ENCODE measurements around the gene GALK2. TPM values are rescaled to one million over a fixed set of nuclear protein-coding genes. Genes with fewer than 3 reads are reported as not detected.

The GALK2 gene
- total and polyA plus RNA-seq, 2 donors = 13.9 to 35.0 TPM

DNA sequence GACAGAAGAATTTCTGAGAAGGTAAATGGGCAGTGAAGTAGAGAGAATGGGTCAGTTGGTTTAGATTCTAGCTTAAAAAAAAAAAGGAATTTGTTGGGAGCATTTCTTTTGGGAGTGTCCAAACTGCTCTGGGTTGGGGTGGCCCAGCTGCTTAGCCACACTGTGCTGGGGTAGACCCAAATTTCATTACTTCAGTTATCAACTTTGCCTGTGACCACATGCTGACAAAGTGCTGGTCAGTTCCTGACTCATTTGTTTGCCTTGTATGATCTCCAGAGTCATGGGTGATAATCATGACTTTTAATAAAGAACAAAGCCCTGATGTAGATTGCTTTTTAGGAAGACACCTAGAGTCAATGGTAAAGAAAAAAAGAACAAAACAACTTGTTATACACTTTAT lies 131.5 kb downstream of the GALK2 start:
- Histone ChIP-seq H3K36me3 (ENCODE audit: control insufficient read depth in 2 of 2, insufficient read depth in 2 of 2, low read length in 1 of 2) (peaks cover 3 to 6% of the 10 kb centered on the region in 2 donors), H3K4me3 (ENCODE audit: low read length in 2 of 2) (no peak overlapping the region), H3K27ac (ENCODE audit: low read depth in 1 of 2, low read length in 1 of 2) (no peak overlapping the region), H3K9me3 (ENCODE audit: control insufficient read depth in 2 of 2, insufficient read depth in 1 of 2, low read length in 1 of 2) (no peaks in the 10 kb centered on the region), H3K4me1 (ENCODE audit: control insufficient read depth in 2 of 2, insufficient read depth in 2 of 2, low read length in 2 of 2) (no peaks in the 10 kb centered on the region), H3K27me3 (ENCODE audit: control insufficient read depth in 2 of 2, insufficient read depth in 1 of 2, low read length in 1 of 2) (no peaks in the 10 kb centered on the region)
- no peak for DNase-seq (ENCODE audit: low read depth in 6 of 9, low spot score in 9 of 9)

DNA sequence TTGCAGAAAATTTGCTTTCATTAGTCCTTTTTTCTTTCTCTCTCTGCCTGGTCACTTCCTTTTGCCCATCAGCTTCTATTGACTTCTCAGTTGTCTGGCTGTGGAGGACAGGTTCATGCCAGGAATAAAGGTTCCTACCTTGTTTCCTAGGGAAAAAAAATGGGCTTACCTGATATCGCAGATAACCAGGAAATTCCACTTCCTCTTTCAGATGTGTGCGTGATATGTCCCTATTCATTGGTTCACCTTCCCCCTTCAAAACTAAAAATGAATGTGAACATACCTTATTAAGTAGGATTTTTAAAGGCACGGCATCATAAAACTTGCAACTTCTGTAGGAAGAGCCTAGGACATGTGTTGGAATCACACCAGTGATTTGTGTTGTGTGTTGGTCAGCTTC lies 133.0 kb downstream of the GALK2 start:
- H3K36me3 ChIP-seq (ENCODE audit: control insufficient read depth in 2 of 2, insufficient read depth in 2 of 2, low read length in 1 of 2) = peaks cover 3 to 6% of the 10 kb centered on the region in 2 donors

DNA sequence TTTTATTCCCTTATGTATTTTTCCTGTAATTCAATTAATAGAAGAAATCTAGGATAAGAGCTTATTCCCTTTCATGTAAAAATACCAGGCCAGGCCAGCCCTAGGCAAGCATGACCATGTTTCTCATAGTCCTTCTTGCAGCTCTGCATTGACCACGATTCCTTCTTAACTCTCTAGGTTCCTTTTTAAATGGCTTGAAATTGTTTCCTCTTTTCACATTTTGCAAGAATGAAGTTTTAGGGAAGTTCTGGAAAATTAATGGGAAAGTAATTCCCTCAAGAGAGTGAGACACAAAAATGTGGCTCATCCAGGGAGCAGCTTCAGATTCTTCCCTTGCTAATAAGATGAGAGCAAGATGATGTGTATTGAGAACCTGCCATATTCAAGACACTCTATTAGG lies 136.5 kb downstream of the GALK2 start:
- Histone ChIP-seq H3K27me3 (ENCODE audit: control insufficient read depth in 2 of 2, insufficient read depth in 1 of 2, low read length in 1 of 2) (no peaks in the 10 kb centered on the region), H3K36me3 (ENCODE audit: control insufficient read depth in 2 of 2, insufficient read depth in 2 of 2, low read length in 1 of 2) (peaks cover 6 to 8% of the 10 kb centered on the region in 2 donors), H3K4me1 (ENCODE audit: control insufficient read depth in 2 of 2, insufficient read depth in 2 of 2, low read length in 2 of 2) (no peaks in the 10 kb centered on the region), H3K4me3 (ENCODE audit: low read length in 2 of 2) (no peak overlapping the region), H3K27ac (ENCODE audit: low read depth in 1 of 2, low read length in 1 of 2) (no peak overlapping the region), H3K9me3 (ENCODE audit: control insufficient read depth in 2 of 2, insufficient read depth in 1 of 2, low read length in 1 of 2) (no peaks in the 10 kb centered on the region)
- DNase-seq (ENCODE audit: low read depth in 6 of 9, low spot score in 9 of 9) = no peak
- 91% methylated on average over 1 of the region's 1 CpG for WGBS

More for the DNA sequence above, 133.0 kb downstream of the GALK2 start:
- no peaks in the 10 kb centered on the region for H3K9me3 ChIP-seq (ENCODE audit: control insufficient read depth in 2 of 2, insufficient read depth in 1 of 2, low read length in 1 of 2)
- H3K27ac ChIP-seq (ENCODE audit: low read depth in 1 of 2, low read length in 1 of 2) = no peak overlapping the region
- H3K4me1 ChIP-seq (ENCODE audit: control insufficient read depth in 2 of 2, insufficient read depth in 2 of 2, low read length in 2 of 2) = no peaks in the 10 kb centered on the region
- no peaks in the 10 kb centered on the region for H3K27me3 ChIP-seq (ENCODE audit: control insufficient read depth in 2 of 2, insufficient read depth in 1 of 2, low read length in 1 of 2)
- WGBS = 86% methylated on average over 3 of the region's 3 CpGs
- DNase-seq (ENCODE audit: low read depth in 6 of 9, low spot score in 9 of 9) = no peak
- no peak overlapping the region for H3K4me3 ChIP-seq (ENCODE audit: low read length in 2 of 2)

DNA sequence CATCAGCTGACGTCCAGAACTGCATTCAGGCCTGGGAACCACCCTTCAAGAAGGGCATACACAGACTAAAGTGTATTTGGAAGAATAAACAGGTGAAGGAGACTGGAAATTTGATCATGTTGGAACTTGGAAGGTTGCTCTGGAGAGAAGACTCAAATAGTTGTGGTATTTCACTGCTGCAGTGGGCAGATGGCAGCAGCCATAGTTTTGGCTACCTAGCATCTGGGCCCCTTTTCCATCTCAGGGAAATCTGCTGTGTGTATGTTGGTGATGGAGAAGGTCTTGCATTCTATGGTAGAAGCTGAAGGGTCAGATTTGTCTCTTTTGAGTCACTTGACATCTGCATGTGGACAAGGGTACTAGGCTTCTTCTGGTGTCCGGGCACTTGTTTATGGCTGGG lies 138.6 kb downstream of the GALK2 start:
- Histone ChIP-seq H3K27ac (ENCODE audit: low read depth in 1 of 2, low read length in 1 of 2) (no peak overlapping the region), H3K4me3 (ENCODE audit: low read length in 2 of 2) (no peak overlapping the region), H3K27me3 (ENCODE audit: control insufficient read depth in 2 of 2, insufficient read depth in 1 of 2, low read length in 1 of 2) (no peaks in the 10 kb centered on the region), H3K36me3 (ENCODE audit: control insufficient read depth in 2 of 2, insufficient read depth in 2 of 2, low read length in 1 of 2) (peaks cover 10 to 13% of the 10 kb centered on the region in 2 donors), H3K4me1 (ENCODE audit: control insufficient read depth in 2 of 2, insufficient read depth in 2 of 2, low read length in 2 of 2) (no peaks in the 10 kb centered on the region), H3K9me3 (ENCODE audit: control insufficient read depth in 2 of 2, insufficient read depth in 1 of 2, low read length in 1 of 2) (no peaks in the 10 kb centered on the region)
- WGBS = 98% methylated on average over 2 of the region's 2 CpGs
- DNase-seq (ENCODE audit: low read depth in 6 of 9, low spot score in 9 of 9) = no peak

DNA sequence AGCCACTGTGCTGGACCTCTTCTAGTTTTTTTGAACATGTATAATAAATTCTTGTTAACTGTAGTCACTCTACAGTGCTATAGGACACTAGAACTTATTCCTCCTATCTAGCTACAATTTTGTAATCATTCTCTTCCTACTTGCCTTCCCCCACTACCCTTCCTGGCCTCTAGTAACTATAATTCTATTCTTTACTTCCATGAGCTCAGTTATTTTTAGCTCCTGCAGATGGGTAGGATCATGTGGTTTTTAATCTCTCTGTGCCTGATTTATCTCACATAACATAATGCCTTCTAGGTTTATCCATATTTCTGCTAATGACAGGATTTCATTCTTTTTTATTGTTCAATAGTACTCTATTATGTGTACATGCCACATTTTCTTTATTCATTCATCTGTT lies 139.8 kb downstream of the GALK2 start:
- no peak overlapping the region for H3K27ac ChIP-seq (ENCODE audit: low read depth in 1 of 2, low read length in 1 of 2)
- no peaks in the 10 kb centered on the region for H3K9me3 ChIP-seq (ENCODE audit: control insufficient read depth in 2 of 2, insufficient read depth in 1 of 2, low read length in 1 of 2)
- no peak overlapping the region for H3K4me3 ChIP-seq (ENCODE audit: low read length in 2 of 2)
- H3K4me1 ChIP-seq (ENCODE audit: control insufficient read depth in 2 of 2, insufficient read depth in 2 of 2, low read length in 2 of 2) = no peaks in the 10 kb centered on the region
- H3K36me3 ChIP-seq (ENCODE audit: control insufficient read depth in 2 of 2, insufficient read depth in 2 of 2, low read length in 1 of 2) = peaks cover 6 to 10% of the 10 kb centered on the region in 2 donors
- no peak for DNase-seq (ENCODE audit: low read depth in 6 of 9, low spot score in 9 of 9)
- no peaks in the 10 kb centered on the region for H3K27me3 ChIP-seq (ENCODE audit: control insufficient read depth in 2 of 2, insufficient read depth in 1 of 2, low read length in 1 of 2)

DNA sequence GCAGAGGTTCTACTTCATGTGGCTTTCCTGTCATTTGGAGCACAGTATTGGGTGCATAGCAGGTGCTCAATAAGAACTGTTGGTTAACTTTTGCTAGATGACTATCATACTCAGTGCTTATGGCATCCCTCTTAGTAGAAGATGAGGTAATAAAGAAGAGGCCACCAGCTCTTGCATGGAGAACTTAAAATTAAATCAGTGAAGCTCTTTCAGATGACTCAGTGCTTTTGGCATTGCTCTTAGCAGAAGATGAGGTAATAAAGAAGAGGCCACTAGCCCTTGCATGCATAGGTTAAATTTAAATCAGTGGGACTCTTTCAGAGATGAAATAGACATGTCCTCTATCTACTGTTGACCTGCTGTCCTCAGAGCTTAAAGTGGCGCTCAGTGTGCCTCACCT lies 143.6 kb downstream of the GALK2 start:
- no peaks in the 10 kb centered on the region for H3K9me3 ChIP-seq (ENCODE audit: control insufficient read depth in 2 of 2, insufficient read depth in 1 of 2, low read length in 1 of 2)
- DNase-seq (ENCODE audit: low read depth in 6 of 9, low spot score in 9 of 9) = no peak
- WGBS = 100% methylated on average over 1 of the region's 1 CpG

DNA sequence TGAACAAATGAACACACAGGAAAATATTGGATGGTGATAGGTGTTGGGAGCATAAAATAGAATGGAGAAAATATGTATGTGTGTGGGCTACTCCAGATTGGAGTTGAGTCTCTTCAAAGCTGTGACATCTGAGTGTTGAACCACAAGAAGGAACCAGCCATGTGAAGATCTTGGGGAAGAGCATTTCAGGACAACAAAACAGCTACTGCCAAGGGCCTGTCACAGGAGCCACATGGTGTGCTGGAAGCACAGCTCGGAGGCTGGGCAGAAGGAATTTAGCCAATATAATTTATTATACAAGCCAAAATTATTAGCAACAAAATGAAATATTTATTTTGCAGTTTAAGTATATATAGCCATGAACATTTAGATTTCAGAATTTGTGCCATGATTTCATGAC lies 144.7 kb downstream of the GALK2 start:
- Histone ChIP-seq H3K9me3 (ENCODE audit: control insufficient read depth in 2 of 2, insufficient read depth in 1 of 2, low read length in 1 of 2) (no peaks in the 10 kb centered on the region), H3K4me1 (ENCODE audit: control insufficient read depth in 2 of 2, insufficient read depth in 2 of 2, low read length in 2 of 2) (no peaks in the 10 kb centered on the region), H3K4me3 (ENCODE audit: low read length in 2 of 2) (no peak overlapping the region), H3K36me3 (ENCODE audit: control insufficient read depth in 2 of 2, insufficient read depth in 2 of 2, low read length in 1 of 2) (peaks cover 2 to 7% of the 10 kb centered on the region in 2 donors), H3K27me3 (ENCODE audit: control insufficient read depth in 2 of 2, insufficient read depth in 1 of 2, low read length in 1 of 2) (no peaks in the 10 kb centered on the region), H3K27ac (ENCODE audit: low read depth in 1 of 2, low read length in 1 of 2) (no peak overlapping the region)
- WGBS = 94% methylated on average over 1 of the region's 1 CpG
- DNase-seq (ENCODE audit: low read depth in 6 of 9, low spot score in 9 of 9) = no peak

More for the DNA sequence above, 143.6 kb downstream of the GALK2 start:
- no peaks in the 10 kb centered on the region for H3K4me1 ChIP-seq (ENCODE audit: control insufficient read depth in 2 of 2, insufficient read depth in 2 of 2, low read length in 2 of 2)
- no peaks in the 10 kb centered on the region for H3K27me3 ChIP-seq (ENCODE audit: control insufficient read depth in 2 of 2, insufficient read depth in 1 of 2, low read length in 1 of 2)
- H3K4me3 ChIP-seq (ENCODE audit: low read length in 2 of 2) = no peak overlapping the region
- H3K36me3 ChIP-seq (ENCODE audit: control insufficient read depth in 2 of 2, insufficient read depth in 2 of 2, low read length in 1 of 2) = peaks cover 2 to 8% of the 10 kb centered on the region in 2 donors
- H3K27ac ChIP-seq (ENCODE audit: low read depth in 1 of 2, low read length in 1 of 2) = no peak overlapping the region

DNA sequence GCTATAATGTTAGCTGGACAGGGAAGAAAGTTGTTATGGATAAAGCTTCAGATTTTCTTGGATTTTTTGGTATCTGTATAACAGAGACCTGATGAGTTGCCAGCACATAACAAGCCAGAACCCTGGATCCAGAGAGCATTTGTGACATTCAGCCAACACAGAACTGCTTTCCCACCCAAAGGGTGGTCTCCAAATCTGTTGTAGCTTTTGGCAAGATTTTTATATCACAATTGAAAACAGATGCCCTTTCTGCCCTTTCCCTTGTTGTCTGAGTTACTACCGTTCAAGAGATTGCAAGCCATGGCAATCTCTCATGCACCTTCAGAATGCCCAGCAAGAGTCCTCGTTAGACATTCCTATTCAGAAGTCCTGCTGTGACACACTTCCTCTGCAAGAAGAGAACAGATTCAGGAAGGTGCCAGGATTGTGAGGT lies 145.4 kb downstream of the GALK2 start:
- no peaks in the 10 kb centered on the region for H3K27me3 ChIP-seq (ENCODE audit: control insufficient read depth in 2 of 2, insufficient read depth in 1 of 2, low read length in 1 of 2)
- H3K4me3 ChIP-seq (ENCODE audit: low read length in 2 of 2) = no peak overlapping the region
- no peaks in the 10 kb centered on the region for H3K4me1 ChIP-seq (ENCODE audit: control insufficient read depth in 2 of 2, insufficient read depth in 2 of 2, low read length in 2 of 2)
- H3K9me3 ChIP-seq (ENCODE audit: control insufficient read depth in 2 of 2, insufficient read depth in 1 of 2, low read length in 1 of 2) = no peaks in the 10 kb centered on the region
- peaks cover 2 to 11% of the 10 kb centered on the region in 2 donors for H3K36me3 ChIP-seq (ENCODE audit: control insufficient read depth in 2 of 2, insufficient read depth in 2 of 2, low read length in 1 of 2)
- WGBS = 92% methylated on average over 2 of the region's 2 CpGs
- H3K27ac ChIP-seq (ENCODE audit: low read depth in 1 of 2, low read length in 1 of 2) = no peak overlapping the region
- DNase-seq (ENCODE audit: low read depth in 6 of 9, low spot score in 9 of 9) = no peak

DNA sequence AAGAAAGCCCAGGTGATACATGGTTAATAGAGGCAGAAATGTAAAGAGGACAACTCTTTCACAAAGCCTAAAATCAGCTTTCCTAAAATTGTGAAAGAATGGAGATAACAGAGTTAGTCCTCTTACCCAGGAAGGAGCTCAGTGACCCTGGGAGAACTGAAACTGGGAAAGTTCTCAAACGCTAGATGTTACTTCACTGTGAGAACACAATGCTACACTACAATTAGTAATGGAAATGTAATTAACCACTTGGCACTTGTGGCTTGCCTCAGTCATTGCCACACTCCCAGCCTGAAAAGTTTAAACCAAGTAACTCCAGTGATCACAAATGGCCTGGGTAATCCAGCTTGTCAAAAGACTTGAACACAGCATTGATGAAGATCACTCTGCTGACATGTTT lies 150.3 kb downstream of the GALK2 start:
- no peaks in the 10 kb centered on the region for H3K27me3 ChIP-seq (ENCODE audit: control insufficient read depth in 2 of 2, insufficient read depth in 1 of 2, low read length in 1 of 2)
- H3K4me1 ChIP-seq (ENCODE audit: control insufficient read depth in 2 of 2, insufficient read depth in 2 of 2, low read length in 2 of 2) = no peaks in the 10 kb centered on the region
- DNase-seq (ENCODE audit: low read depth in 6 of 9, low spot score in 9 of 9) = no peak
- H3K36me3 ChIP-seq (ENCODE audit: control insufficient read depth in 2 of 2, insufficient read depth in 2 of 2, low read length in 1 of 2) = peaks cover 0 to 14% of the 10 kb centered on the region in 2 donors
- WGBS = 100% methylated on average over 1 of the region's 1 CpG
- H3K27ac ChIP-seq (ENCODE audit: low read depth in 1 of 2, low read length in 1 of 2) = no peak overlapping the region
- H3K9me3 ChIP-seq (ENCODE audit: control insufficient read depth in 2 of 2, insufficient read depth in 1 of 2, low read length in 1 of 2) = no peaks in the 10 kb centered on the region
- no peak overlapping the region for H3K4me3 ChIP-seq (ENCODE audit: low read length in 2 of 2)

DNA sequence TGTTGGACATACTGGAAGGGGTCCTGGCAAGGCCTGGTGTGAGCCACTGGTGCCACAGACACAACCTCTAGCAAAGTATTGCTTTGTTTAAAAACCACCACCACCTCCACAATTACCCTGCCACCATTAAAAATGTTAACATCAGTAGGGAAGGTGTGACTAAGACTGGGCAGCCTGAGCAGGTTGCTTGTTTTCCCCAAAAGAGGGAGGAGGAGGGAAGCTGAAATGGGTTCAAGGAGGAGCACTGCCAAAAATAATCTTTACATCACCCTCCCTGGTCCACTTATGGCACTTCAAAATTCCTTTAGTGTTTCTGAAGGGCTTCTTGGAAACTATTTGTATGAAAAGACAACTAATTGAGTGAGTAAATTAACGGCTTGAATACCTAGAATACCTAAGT lies 153.2 kb downstream of the GALK2 start:
- H3K27ac ChIP-seq (ENCODE audit: low read depth in 1 of 2, low read length in 1 of 2) = no peak overlapping the region
- DNase-seq (ENCODE audit: low read depth in 6 of 9, low spot score in 9 of 9) = no peak
- H3K9me3 ChIP-seq (ENCODE audit: control insufficient read depth in 2 of 2, insufficient read depth in 1 of 2, low read length in 1 of 2) = no peaks in the 10 kb centered on the region
- peaks cover 0 to 14% of the 10 kb centered on the region in 2 donors for H3K36me3 ChIP-seq (ENCODE audit: control insufficient read depth in 2 of 2, insufficient read depth in 2 of 2, low read length in 1 of 2)
- H3K27me3 ChIP-seq (ENCODE audit: control insufficient read depth in 2 of 2, insufficient read depth in 1 of 2, low read length in 1 of 2) = no peaks in the 10 kb centered on the region
- H3K4me1 ChIP-seq (ENCODE audit: control insufficient read depth in 2 of 2, insufficient read depth in 2 of 2, low read length in 2 of 2) = no peaks in the 10 kb centered on the region
- 95% methylated on average over 1 of the region's 1 CpG for WGBS
- H3K4me3 ChIP-seq (ENCODE audit: low read length in 2 of 2) = no peak overlapping the region

Measured in thymus (tissue), 11 donors.